ENCODE results near the gene NT5E. TPM values are rescaled to one million over a fixed set of nuclear protein-coding genes. Genes with fewer than 3 reads are reported as not detected.

NT5E gene
- total RNA-seq, 2 experiments from 2014 or later: 3.8 to 4.9 TPM

DNA sequence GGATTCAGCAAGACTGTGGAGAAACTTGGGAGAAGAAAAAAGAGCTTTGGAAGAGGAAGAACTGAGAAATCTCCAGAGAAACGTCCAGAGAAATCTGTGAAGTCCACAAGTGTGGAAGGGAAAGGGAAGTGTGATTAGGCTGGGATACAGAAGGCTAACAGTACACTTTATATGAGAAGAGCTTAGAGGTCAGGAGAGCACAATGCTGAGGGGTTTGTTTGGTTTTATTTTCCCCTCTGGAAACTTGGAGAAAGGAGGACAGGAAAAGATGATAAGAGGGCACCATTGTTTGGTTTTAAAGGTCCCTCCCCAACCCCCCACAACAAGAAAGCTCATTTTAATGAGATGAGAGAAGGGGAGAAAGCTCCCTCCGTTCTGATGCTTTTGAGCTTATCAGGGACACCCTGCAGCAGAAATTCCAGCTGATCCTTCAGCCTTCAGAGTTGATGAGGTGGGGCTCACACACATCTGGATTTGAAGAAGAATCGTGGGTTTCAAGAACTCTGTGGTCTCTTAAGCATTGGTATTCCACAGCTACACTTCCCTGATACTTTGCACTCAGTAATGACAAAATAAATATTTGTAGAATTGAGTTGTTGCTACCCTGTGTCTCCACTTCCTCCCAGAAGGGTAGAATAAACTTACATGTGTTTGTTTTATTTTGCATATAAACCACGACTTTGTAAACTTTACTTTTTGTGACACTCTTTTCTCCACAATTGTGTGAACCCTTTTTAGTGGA, 1.9 kb downstream of the NT5E start:
- DNase-seq: no peak
- intact Hi-C loops (cut with DNase I, micrococcal nuclease): no loop called here
- no peak for ATAC-seq
- H3K36me3 Mint-ChIP-seq (ENCODE audit: low read depth): peaks cover 4% of the 10 kb centered on the region
- ChIA-PET CTCF (interaction anchor here (1.0 to 4.9 kb wide), 6 partner anchors 11 to 44 kb away, joined by 3 to 36 read pairs (median 6); no protein-coding TSS in a partner anchor), POLR2A (no interaction called here)
- peaks cover 55% of the 10 kb centered on the region for H3K27me3 Mint-ChIP-seq
- H3K4me1 Mint-ChIP-seq: peaks cover 62% of the 10 kb centered on the region
- no peaks in the 10 kb centered on the region for H3K9me3 Mint-ChIP-seq (ENCODE audit: low read depth)
- peak overlapping the region; percentile 63 for H3K27ac Mint-ChIP-seq
- peak overlapping the region; percentile 81 for H3K4me3 Mint-ChIP-seq

GRCh38 chr6:85452441-85452881, 2.6 kb downstream of the NT5E start:
- peaks cover 68% of the 10 kb centered on the region for H3K4me1 Mint-ChIP-seq
- H3K27me3 Mint-ChIP-seq: peaks cover 54% of the 10 kb centered on the region
- intact Hi-C loops (cut with DNase I, micrococcal nuclease): no loop called here
- DNase-seq (no peak), ATAC-seq (no peak)
- CTCF ChIA-PET: interaction anchor here (1.0 to 4.9 kb wide), 6 partner anchors 10 to 43 kb away, joined by 3 to 36 read pairs (median 6); no protein-coding TSS in a partner anchor
- H3K9me3 Mint-ChIP-seq (ENCODE audit: low read depth): no peaks in the 10 kb centered on the region
- POLR2A ChIA-PET: no interaction called here
- peak overlapping the region; percentile 47 for H3K27ac Mint-ChIP-seq
- H3K36me3 Mint-ChIP-seq (ENCODE audit: low read depth): peaks cover 4% of the 10 kb centered on the region
- H3K4me3 Mint-ChIP-seq: peak overlapping the region; percentile 81

DNA sequence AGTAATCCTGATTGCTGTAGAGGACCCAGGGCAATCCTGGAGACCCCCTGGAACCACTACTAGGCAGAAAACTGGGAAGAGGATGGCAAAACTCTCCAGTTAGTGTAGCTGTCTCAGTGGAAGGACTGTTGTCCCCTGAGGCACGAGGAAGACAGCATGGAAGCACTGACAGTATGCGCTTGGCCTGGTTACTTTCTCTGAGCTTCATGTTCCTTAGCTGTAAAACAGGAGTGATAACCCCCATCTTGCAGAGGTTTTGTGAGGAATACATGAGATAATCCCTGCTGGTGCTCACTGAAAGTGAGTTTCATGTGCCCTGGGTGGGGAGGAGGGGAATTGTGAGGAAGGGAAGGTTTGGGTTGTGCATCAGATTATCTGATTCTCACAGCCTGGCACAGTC, 3.2 kb downstream of the NT5E start:
- DNase-seq: no peak
- CTCF ChIA-PET: interaction anchor here (1.4 to 1.9 kb wide), 2 partner anchors 9 to 42 kb away, joined by 3 to 8 read pairs; no protein-coding TSS in a partner anchor
- POLR2A ChIA-PET: no interaction called here
- peaks cover 4% of the 10 kb centered on the region for H3K36me3 Mint-ChIP-seq (ENCODE audit: low read depth)
- peaks cover 67% of the 10 kb centered on the region for H3K4me1 Mint-ChIP-seq
- no peak for ATAC-seq
- peaks cover 48% of the 10 kb centered on the region for H3K27me3 Mint-ChIP-seq
- intact Hi-C loops (cut with DNase I, micrococcal nuclease): no loop called here
- no peaks in the 10 kb centered on the region for H3K9me3 Mint-ChIP-seq (ENCODE audit: low read depth)
- H3K4me3 Mint-ChIP-seq: peak overlapping the region; percentile 81
- no peak overlapping the region for H3K27ac Mint-ChIP-seq

GRCh38 chr6:85453490-85453889, 3.6 kb downstream of the NT5E start:
- CTCF ChIA-PET: interaction anchor here (1.1 to 1.9 kb wide), 3 partner anchors 9 to 42 kb away, joined by 3 to 8 read pairs (median 3); no protein-coding TSS in a partner anchor
- peak overlapping the region; percentile 81 for H3K4me3 Mint-ChIP-seq
- H3K27ac Mint-ChIP-seq: no peak overlapping the region

GRCh38 chr6:85455471-85456026, 5.7 kb downstream of the NT5E start:
- peaks cover 70% of the 10 kb centered on the region for H3K4me1 Mint-ChIP-seq
- POLR2A ChIA-PET: no interaction called here
- DNase-seq: no peak
- ATAC-seq: no peak
- intact Hi-C loops (cut with DNase I, micrococcal nuclease): no loop called here
- CTCF ChIA-PET: interaction anchor here (0.6 to 2.8 kb wide), 6 partner anchors 22 to 111 kb away, joined by 3 to 16 read pairs (median 3); no protein-coding TSS in a partner anchor
- H3K9me3 Mint-ChIP-seq (ENCODE audit: low read depth): no peaks in the 10 kb centered on the region
- H3K4me3 Mint-ChIP-seq: no peak overlapping the region
- peaks cover 30% of the 10 kb centered on the region for H3K27me3 Mint-ChIP-seq
- H3K27ac Mint-ChIP-seq: no peak overlapping the region
- peaks cover 2% of the 10 kb centered on the region for H3K36me3 Mint-ChIP-seq (ENCODE audit: low read depth)

More at GRCh38 chr6:85453490-85453889, 3.6 kb downstream of the NT5E start:
- DNase-seq (no peak), ATAC-seq (no peak)
- H3K27me3 Mint-ChIP-seq: peaks cover 44% of the 10 kb centered on the region
- H3K9me3 Mint-ChIP-seq (ENCODE audit: low read depth): no peaks in the 10 kb centered on the region
- intact Hi-C loops (cut with DNase I, micrococcal nuclease): no loop called here
- peaks cover 4% of the 10 kb centered on the region for H3K36me3 Mint-ChIP-seq (ENCODE audit: low read depth)
- POLR2A ChIA-PET: no interaction called here
- peaks cover 67% of the 10 kb centered on the region for H3K4me1 Mint-ChIP-seq

DNA sequence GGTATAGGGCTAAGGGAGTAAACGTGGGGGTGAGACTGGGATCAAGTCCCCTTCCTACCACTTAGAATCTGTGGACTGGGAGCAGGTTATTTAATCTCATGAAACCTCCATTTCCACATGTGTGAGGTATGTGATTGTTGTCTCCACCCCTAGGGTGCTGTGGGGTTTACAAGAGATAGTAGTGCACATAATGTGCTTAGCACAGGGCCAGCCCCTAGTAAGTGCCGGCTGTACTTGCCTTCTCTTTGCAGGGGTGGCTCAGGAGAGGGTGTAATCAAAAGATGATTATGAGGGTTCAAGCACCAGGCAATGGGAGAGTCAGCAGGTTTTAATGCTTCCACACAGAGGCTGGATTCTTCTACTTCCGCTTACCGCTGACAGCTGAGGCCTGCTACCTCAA, 6.9 kb downstream of the NT5E start:
- H3K27me3 Mint-ChIP-seq: peaks cover 19% of the 10 kb centered on the region
- DNase-seq (no peak), ATAC-seq (no peak)
- ChIA-PET POLR2A (no interaction called here), CTCF (interaction anchor here (1.0 kb wide), 1 partner anchor 16 kb away, joined by 3 read pairs; no protein-coding TSS in a partner anchor)
- H3K27ac Mint-ChIP-seq: no peak overlapping the region
- H3K36me3 Mint-ChIP-seq (ENCODE audit: low read depth): no peaks in the 10 kb centered on the region
- peaks cover 73% of the 10 kb centered on the region for H3K4me1 Mint-ChIP-seq
- H3K4me3 Mint-ChIP-seq: no peak overlapping the region
- intact Hi-C loops (cut with DNase I, micrococcal nuclease): no loop called here
- no peaks in the 10 kb centered on the region for H3K9me3 Mint-ChIP-seq (ENCODE audit: low read depth)

DNA sequence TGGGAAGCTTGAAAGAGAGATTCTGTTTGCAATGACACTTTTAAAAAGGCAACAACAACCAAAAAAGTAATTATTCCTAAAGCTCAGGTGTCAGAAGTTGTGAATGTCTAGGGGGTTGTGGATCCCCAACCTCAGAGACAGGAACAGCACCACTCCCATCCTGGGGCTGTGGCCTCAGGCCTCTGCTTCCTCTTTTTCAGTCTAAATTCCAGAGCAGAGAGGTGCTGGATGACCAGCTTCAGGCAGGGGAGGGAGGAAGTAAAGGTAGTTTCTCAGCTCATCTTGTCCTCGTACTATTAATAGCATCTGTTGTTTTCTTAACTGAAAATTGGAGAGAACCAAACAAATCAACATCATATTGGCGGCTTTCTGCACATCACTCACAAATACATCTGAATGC, 8.3 kb downstream of the NT5E start:
- Mint-ChIP-seq H3K27me3 (peaks cover 9% of the 10 kb centered on the region), H3K36me3 (ENCODE audit: low read depth) (no peaks in the 10 kb centered on the region), H3K4me1 (peaks cover 80% of the 10 kb centered on the region), H3K27ac (no peak overlapping the region), H3K4me3 (no peak overlapping the region), H3K9me3 (ENCODE audit: low read depth) (no peaks in the 10 kb centered on the region)
- intact Hi-C loops (cut with DNase I, micrococcal nuclease): no loop called here
- ChIA-PET CTCF (interaction anchor here (2.0 to 2.3 kb wide), 2 partner anchors 9 to 25 kb away, joined by 6 to 11 read pairs; partner anchors contain the start of gene NT5E), POLR2A (no interaction called here)
- ATAC-seq: no peak
- no peak for DNase-seq

DNA sequence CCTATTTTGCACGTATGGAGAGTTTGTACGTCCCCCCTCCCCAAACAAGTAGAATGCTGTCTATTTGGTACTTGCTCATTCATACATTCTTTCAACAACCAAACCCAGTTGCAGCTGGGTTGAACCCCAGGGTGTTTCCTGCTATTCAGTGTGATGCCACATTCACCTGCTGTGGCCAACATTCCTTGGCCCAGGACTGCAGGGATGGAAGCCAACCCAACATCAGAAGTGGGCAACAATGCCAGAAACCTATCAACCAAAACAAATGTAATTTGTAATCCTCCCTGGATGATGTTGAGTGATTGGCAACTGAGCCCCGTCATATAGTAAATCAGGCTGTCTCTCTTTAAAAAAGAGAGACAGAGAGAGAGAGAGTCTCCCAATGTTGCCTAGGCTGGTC, 8.9 kb downstream of the NT5E start:
- intact Hi-C loops (cut with DNase I, micrococcal nuclease): no loop called here

GRCh38 chr6:85459224-85459901, 9.5 kb downstream of the NT5E start:
- H3K36me3 Mint-ChIP-seq (ENCODE audit: low read depth): no peaks in the 10 kb centered on the region
- H3K27me3 Mint-ChIP-seq: peaks cover 7% of the 10 kb centered on the region
- DNase-seq: no peak
- intact Hi-C loops (cut with DNase I, micrococcal nuclease): no loop called here
- POLR2A ChIA-PET: interaction anchor here (0.7 kb wide), 1 partner anchor 9 kb away, joined by 3 read pairs; the partner anchor contains the start of gene NT5E
- peaks cover 81% of the 10 kb centered on the region for H3K4me1 Mint-ChIP-seq
- no peak overlapping the region for H3K4me3 Mint-ChIP-seq
- no peaks in the 10 kb centered on the region for H3K9me3 Mint-ChIP-seq (ENCODE audit: low read depth)
- CTCF ChIA-PET: interaction anchor here (1.2 to 2.3 kb wide), 4 partner anchors 9 to 24 kb away, joined by 3 to 11 read pairs (median 5); partner anchors contain the start of gene NT5E
- peak overlapping the region; percentile 39 for H3K27ac Mint-ChIP-seq
- ATAC-seq: no peak

More for the DNA sequence above, 8.9 kb downstream of the NT5E start:
- Mint-ChIP-seq H3K4me3 (no peak overlapping the region), H3K36me3 (ENCODE audit: low read depth) (no peaks in the 10 kb centered on the region), H3K9me3 (ENCODE audit: low read depth) (no peaks in the 10 kb centered on the region), H3K4me1 (peaks cover 81% of the 10 kb centered on the region), H3K27ac (peak overlapping the region; percentile 12), H3K27me3 (peaks cover 9% of the 10 kb centered on the region)
- ATAC-seq (no peak), DNase-seq (no peak)
- ChIA-PET POLR2A (no interaction called here), CTCF (interaction anchor here (1.2 to 2.3 kb wide), 3 partner anchors 9 to 24 kb away, joined by 4 to 11 read pairs (median 6); partner anchors contain the start of gene NT5E)

GRCh38 chr6:85460154-85460920, 10.5 kb downstream of the NT5E start:
- H3K9me3 Mint-ChIP-seq (ENCODE audit: low read depth): no peaks in the 10 kb centered on the region
- intact Hi-C loops (cut with DNase I, micrococcal nuclease): loop anchor here in 1 of 2 experiments (5.0 kb wide), 2 partner anchors 132 to 212 kb away; partner anchors contain the start of gene SNX14
- DNase-seq (no peak), ATAC-seq (no peak)
- ChIA-PET CTCF (interaction anchor here (1.3 to 2.3 kb wide), 2 partner anchors 8 to 11 kb away, joined by 3 to 6 read pairs; partner anchors contain the start of gene NT5E), POLR2A (interaction anchor here (0.7 kb wide), 1 partner anchor 10 kb away, joined by 3 read pairs; the partner anchor contains the start of gene NT5E)
- H3K27ac Mint-ChIP-seq: peak overlapping the region; percentile 83
- no peak overlapping the region for H3K4me3 Mint-ChIP-seq
- peaks cover 86% of the 10 kb centered on the region for H3K4me1 Mint-ChIP-seq
- peaks cover 6% of the 10 kb centered on the region for H3K27me3 Mint-ChIP-seq
- no peaks in the 10 kb centered on the region for H3K36me3 Mint-ChIP-seq (ENCODE audit: low read depth)
